Pulmonary artery endothelial cell (primary cell): ENCODE results near the gene ERCC6L2. TPM values are rescaled to one million over a fixed set of nuclear protein-coding genes. Genes with fewer than 3 reads are reported as not detected.

ENCODE experiments used
- DNase-seq: peaks from one replicate; pipeline ENCODE4 v3.0.0-alpha.2; 2011; ENCODE audit warnings: low read depth, low spot score
- total RNA-seq: library from RNA; depleted of rRNA; stranded (reverse); fragments of >200 nt; gene quantifications from 2 replicates; pipeline ENCODE4 v1.2.3, GENCODE V29; 2014

The ERCC6L2 gene
- total RNA-seq, 1 donor from 2014 or later = 57.5 TPM

GRCh38 chr9:95864852-95865580 is 10.5 kb upstream of the ERCC6L2 start:
- no peak for DNase-seq

GRCh38 chr9:95870352-95870751 is 5.1 kb upstream of the ERCC6L2 start:
- DNase-seq = no peak

- no peak for DNase-seq
Observed at GRCh38 chr9:95870906-95871305, 4.6 kb upstream of the ERCC6L2 start.

DNA sequence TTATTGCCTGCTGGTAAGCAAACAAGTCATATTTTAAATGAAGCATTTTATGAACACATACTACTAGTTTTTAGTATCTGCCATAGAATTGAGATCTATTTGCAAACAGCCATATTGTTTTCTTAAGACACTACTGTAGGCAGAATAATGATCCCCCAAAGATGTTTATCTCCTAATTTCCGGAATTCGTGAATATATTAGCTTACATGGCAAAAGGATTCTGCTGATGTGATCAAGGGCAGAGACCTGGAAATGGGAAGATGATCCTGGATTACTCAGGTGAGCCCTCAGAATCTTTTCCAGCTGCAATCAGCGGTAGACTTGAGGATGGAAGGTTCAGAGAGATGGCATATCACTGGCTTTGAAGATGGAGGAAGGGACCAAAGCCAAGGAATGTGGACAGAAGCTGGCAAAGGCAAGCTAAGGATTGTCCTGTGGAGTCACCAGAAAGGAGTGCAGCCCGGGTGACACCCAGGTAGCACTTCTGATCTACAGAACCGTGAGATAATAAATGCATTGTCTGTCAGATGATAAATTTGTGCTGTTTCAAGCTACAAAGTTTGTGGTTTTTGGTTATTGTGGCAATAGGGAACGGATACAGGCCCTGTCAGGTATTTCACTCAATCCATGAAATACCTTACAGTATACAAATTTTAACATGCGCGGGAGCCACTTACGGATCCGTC is 1.0 kb upstream of the ERCC6L2 start:
- no peak for DNase-seq

GRCh38 chr9:95874989-95875304 is 544 bp upstream of the ERCC6L2 start:
- no peak for DNase-seq

- no peak for DNase-seq
Observed at GRCh38 chr9:95876138-95876444, 600 bp downstream of the ERCC6L2 start.

DNA sequence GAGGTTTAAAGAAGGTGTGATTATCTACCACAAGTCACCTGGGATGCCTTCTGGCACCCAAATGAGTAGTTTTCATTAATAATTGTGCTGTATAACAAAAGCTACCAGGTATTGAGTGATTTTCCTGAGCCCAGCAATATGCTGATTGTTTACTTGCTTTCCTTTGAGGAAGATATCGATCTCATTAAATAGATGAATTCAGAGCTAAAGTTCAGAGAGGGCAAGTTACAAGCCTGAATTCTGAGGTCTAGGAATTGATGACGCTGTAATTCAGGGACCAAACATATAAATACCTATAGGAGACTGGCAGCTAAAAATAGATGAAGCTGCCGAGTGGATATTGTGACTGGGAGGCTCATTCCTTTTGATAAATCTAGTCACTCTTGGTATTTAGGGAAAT is 1.1 kb downstream of the ERCC6L2 start:
- no peak for DNase-seq

DNA sequence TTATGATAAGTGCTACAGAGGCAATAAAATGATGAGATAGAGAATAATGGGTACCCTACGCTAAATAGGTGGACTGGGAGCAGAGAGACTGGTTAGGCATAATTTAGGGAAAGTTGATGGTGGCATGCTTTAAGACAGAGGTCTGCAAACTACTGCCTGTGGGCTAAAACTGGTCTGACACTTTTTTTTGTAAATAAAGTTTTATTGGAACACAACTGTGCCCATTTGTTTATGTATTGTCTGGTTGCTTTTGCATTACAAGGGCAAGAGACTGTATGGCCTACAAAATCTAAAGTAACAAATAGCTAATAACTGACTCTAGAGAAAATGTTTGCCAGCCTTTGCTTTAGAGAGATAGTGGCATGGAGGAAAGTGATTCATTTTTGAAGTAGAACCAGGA is 2.5 kb downstream of the ERCC6L2 start:
- no peak for DNase-seq

GRCh38 chr9:95879591-95879990 is 4.1 kb downstream of the ERCC6L2 start:
- no peak for DNase-seq

GRCh38 chr9:95880021-95880690 is 4.7 kb downstream of the ERCC6L2 start:
- peak; percentile 53 for DNase-seq

- no peak for DNase-seq
Observed at GRCh38 chr9:95887926-95888497, 12.5 kb downstream of the ERCC6L2 start.

GRCh38 chr9:95890594-95890993 is 15.1 kb downstream of the ERCC6L2 start:
- no peak for DNase-seq

- no peak for DNase-seq
Observed at GRCh38 chr9:95891067-95891671, 15.7 kb downstream of the ERCC6L2 start.

DNA sequence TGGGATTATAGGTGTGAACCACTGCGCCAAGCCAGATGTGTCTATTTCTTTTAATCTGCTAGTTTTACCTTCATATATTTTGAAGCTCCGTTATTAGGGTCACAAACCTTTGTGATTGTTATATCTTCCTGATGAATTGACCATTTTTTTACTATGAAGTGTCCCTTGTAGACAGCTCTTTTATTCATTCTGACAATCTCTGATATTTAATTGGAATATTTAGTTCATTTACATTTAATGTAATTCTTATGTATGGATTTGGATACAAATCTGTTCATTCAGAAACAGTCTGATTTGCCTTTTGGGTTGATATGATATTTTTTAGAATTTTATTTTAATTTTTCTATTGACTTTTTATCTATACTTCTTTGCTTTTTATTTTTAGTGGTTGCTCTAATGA is 17.2 kb downstream of the ERCC6L2 start:
- no peak for DNase-seq

- DNase-seq = no peak
Observed at GRCh38 chr9:95896580-95896979, 21.1 kb downstream of the ERCC6L2 start.

DNA sequence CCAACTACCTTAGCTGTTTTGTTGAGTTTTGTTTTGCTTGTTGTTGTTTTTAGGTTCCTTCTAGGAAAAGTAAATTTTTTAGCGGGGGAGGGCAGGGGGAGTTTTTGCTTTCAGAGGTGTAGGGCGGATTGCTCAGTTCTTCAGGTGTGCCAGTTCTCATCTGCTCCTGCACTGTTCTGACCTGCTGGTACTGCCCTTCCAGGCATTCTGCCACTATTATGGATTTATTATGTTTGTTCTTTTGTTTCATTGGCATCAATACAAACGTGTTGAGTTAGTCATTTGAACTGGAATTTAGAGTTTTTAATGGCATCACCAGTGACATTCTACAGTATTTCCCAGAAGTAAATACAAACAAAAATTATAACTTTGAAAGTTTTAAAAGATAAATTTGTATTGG is 26.0 kb downstream of the ERCC6L2 start:
- no peak for DNase-seq

DNA sequence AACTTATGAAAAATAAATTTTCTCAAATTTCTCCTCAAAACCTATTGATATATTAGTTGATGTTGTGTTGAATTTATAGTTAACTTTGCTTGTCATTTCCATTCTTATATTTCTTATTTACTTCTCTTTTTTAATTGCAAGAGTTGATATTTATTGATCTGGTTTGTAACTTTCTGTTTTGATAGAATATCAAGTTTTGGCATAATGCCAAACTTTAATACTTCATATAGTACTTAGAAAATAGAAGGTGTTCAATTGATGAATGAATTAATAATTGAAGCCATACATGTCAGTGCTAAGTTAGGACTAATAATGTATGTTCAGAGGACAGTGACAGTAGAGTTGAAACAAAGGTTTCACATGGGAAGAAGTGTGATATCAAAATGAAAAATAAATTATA is 27.9 kb downstream of the ERCC6L2 start:
- DNase-seq = no peak

DNA sequence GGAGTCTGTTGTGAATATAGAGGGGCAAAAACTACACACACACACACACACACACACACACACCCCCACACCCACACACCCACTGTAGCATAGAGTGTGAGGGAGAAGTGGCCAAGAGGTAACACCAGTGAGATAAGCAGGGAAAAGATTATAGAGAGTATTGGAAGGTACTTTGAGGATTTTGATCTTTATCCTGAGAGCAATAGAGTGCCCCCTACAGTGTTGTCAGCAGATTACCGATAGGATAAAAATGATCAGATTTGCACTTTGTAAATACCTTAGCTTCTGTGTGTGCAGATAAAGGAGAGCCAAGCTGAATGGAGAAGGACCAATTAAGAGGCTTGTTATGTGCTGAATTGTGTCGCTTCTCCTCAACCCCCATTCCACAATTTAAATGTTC is 32.3 kb downstream of the ERCC6L2 start:
- no peak for DNase-seq

- DNase-seq = peak; percentile 5
Observed at GRCh38 chr9:95910023-95910707, 34.7 kb downstream of the ERCC6L2 start.

DNA sequence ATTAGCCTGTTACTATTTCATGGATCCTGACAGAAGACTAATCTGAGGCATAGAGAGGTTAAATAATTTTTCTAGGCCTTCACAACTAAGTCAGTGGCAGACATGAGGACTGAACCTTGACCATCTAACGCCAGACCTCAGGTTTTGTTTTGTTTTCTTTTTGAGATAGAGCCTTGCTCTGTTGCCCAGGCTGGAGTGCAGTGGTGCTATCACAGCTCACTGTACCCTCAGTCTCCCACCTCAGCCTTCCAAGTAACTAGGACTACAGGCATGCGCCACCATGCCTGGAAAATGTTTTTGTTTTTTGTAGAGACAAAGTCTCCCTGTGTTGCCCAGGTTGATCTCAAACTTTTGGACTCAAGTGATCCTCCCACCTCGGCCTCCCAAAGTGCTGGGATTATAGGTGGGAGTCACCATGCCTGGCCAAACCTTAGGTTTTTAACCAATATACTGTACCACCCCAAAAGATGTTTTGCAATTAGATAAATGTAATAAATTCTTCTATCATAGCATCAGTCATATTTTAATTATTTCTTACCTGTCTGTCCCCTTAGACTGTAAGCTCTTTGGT is 35.4 kb downstream of the ERCC6L2 start:
- no peak for DNase-seq

GRCh38 chr9:95912773-95913172 is 37.3 kb downstream of the ERCC6L2 start:
- DNase-seq = no peak
